ENCODE results near the gene PHGDH. TPM values are rescaled to one million over a fixed set of nuclear protein-coding genes. Genes with fewer than 3 reads are reported as not detected.
"Not testable (repeated sequence)": the region's sequence is repeated elsewhere in the genome, so short reads cannot be mapped to it uniquely, and the experiment has no call there.

The PHGDH gene
- total and polyA plus RNA-seq, 10 donors: 1.1 to 24.6 (median 5.5) TPM

- no peaks in the 10 kb centered on the region for H3K4me1 ChIP-seq
- no peak overlapping the region for H3K4me3 ChIP-seq
- TF ChIP-seq POLR2A (IDR thresholded peaks at IDR 0.05) (no peak), POLR2AphosphoS5 (IDR thresholded peaks at IDR 0.05) (no peak), CTCF (IDR thresholded peaks at IDR 0.05 in 8 of 11, conservative IDR thresholded peaks at IDR 0.05 in 3 of 11) (no peak)
- H3K36me3 ChIP-seq: no peaks in the 10 kb centered on the region
- no peak for DNase-seq
- 60 to 78% (median 72%) methylated on average over 2 of the region's 2 CpGs for WGBS, 5 donors
- no peak overlapping the region for H3K27ac ChIP-seq
- intact Hi-C loops (cut with DNase I; ENCODE audit: low total_unique reads): no loop called here
- H3K9me3 ChIP-seq: peaks cover 5 to 32% (median 22%) of the 10 kb centered on the region in 8 donors
- peaks cover 0 to 19% (median 0%) of the 10 kb centered on the region in 7 donors for H3K27me3 ChIP-seq (replicated peaks in 1 of 7)
Observed at GRCh38 chr1:119702384-119702783, 9.3 kb upstream of the PHGDH start.

- 80 to 86% (median 83%) methylated on average over 6 of the region's 6 CpGs for WGBS, 5 donors
- Histone ChIP-seq H3K4me1 (no peaks in the 10 kb centered on the region), H3K27ac (no peak overlapping the region), H3K27me3 (replicated peaks in 1 of 7) (peaks cover 0 to 19% (median 0%) of the 10 kb centered on the region in 7 donors), H3K4me3 (no peak overlapping the region), H3K36me3 (no peaks in the 10 kb centered on the region), H3K9me3 (peaks cover 5 to 32% (median 22%) of the 10 kb centered on the region in 8 donors)
- TF ChIP-seq POLR2A (IDR thresholded peaks at IDR 0.05): no peak
- no peak for TF ChIP-seq POLR2AphosphoS5 (IDR thresholded peaks at IDR 0.05)
- no peak for TF ChIP-seq CTCF (IDR thresholded peaks at IDR 0.05 in 8 of 11, conservative IDR thresholded peaks at IDR 0.05 in 3 of 11)
- DNase-seq: no peak
- intact Hi-C loops (cut with DNase I; ENCODE audit: low total_unique reads): no loop called here
Observed at GRCh38 chr1:119703666-119704450, 7.9 kb upstream of the PHGDH start.

- H3K4me3 ChIP-seq; H3K4me1 ChIP-seq; DNase-seq; intact Hi-C loops (cut with DNase I; ENCODE audit: low total_unique reads); H3K36me3 ChIP-seq; H3K27ac ChIP-seq: not testable (repeated sequence)
- Histone ChIP-seq H3K9me3 (peaks cover 4 to 16% (median 10%) of the 10 kb centered on the region in 8 donors), H3K27me3 (replicated peaks in 1 of 7) (peaks cover 0 to 32% (median 2%) of the 10 kb centered on the region in 7 donors)
- WGBS, 5 donors: 90 to 97% (median 94%) methylated on average over 6 of the region's 6 CpGs
Observed at GRCh38 chr1:119706599-119706998, 5.1 kb upstream of the PHGDH start.

- H3K27ac ChIP-seq; intact Hi-C loops (cut with DNase I; ENCODE audit: low total_unique reads); DNase-seq; H3K9me3 ChIP-seq; H3K36me3 ChIP-seq: not testable (repeated sequence)
- Histone ChIP-seq H3K4me1 (peaks cover 0 to 22% (median 16%) of the 10 kb centered on the region in 6 donors), H3K27me3 (replicated peaks in 1 of 7) (peaks cover 0 to 40% (median 12%) of the 10 kb centered on the region in 7 donors), H3K4me3 (peak overlapping the region; percentile 39 to 74 (median 48))
- WGBS, 5 donors: 8 to 27% (median 16%) methylated on average over 8 to 10 of the region's 10 CpGs
Observed at GRCh38 chr1:119711356-119711803, 354 bp upstream of the PHGDH start.

- no peak overlapping the region for H3K27ac ChIP-seq
- H3K27me3 ChIP-seq (replicated peaks in 1 of 7): peaks cover 0 to 40% (median 12%) of the 10 kb centered on the region in 7 donors
- TF ChIP-seq POLR2AphosphoS5 (IDR thresholded peaks at IDR 0.05) (peak in 1 of 3 donors; percentile 32), POLR2A (IDR thresholded peaks at IDR 0.05) (no peak), CTCF (IDR thresholded peaks at IDR 0.05 in 8 of 11, conservative IDR thresholded peaks at IDR 0.05 in 3 of 11) (no peak)
- H3K4me1 ChIP-seq: peaks cover 0 to 22% (median 16%) of the 10 kb centered on the region in 6 donors
- WGBS, 5 donors: 0 to 4% (median 2%) methylated on average over 25 to 51 of the region's 51 CpGs
- intact Hi-C loops (cut with DNase I; ENCODE audit: low total_unique reads): no loop called here
- peak overlapping the region; percentile 39 to 74 (median 48) for H3K4me3 ChIP-seq
- no peaks in the 10 kb centered on the region for H3K9me3 ChIP-seq
- H3K36me3 ChIP-seq: no peaks in the 10 kb centered on the region
- DNase-seq: no peak
Observed at GRCh38 chr1:119712342-119713038, 756 bp downstream of the PHGDH start.
